GM18951 (cell line): ENCODE results near the gene FOXJ3.

Experiments used
- POLR2A ChIP-seq: IDR thresholded peaks from 4 replicates; pipeline ENCODE4 v1.6.1; 2011; ENCODE audit warnings: mild to moderate bottlenecking; ENCODE audit not compliant: insufficient read length, insufficient read depth; ENCODE audit errors: extremely low read depth
- in situ Hi-C: fragments of 300-500 bp; cut with MboI; formaldehyde crosslinking; loops from one replicate; pipeline ENCODE4 v1.12.0; 2022; ENCODE audit warnings: low sequenced_read_pairs, mixed read lengths, inconsistent platforms; ENCODE audit not compliant: unreplicated experiment

FOXJ3 gene

DNA sequence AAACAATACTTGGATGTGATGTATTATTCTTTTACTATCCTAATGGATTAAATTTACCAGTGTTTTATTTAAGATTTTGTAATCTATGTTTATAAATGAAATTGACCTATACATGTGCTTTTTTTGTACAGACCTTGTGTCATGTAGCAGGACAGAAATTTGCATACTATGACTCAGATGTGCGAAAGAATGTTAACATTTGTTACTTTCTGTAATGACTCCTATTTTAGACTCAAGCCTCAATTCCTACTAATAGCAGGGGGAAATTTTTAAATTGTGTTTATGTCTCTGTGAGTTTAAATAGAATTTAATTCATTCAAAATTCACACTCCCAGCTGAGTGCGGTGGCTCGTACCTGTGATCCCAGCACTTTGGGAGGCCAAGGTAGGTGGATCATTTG, 23.8 kb upstream of the FOXJ3 start:
- no peak for TF ChIP-seq POLR2A
- in situ Hi-C loops, result no loop called here

DNA sequence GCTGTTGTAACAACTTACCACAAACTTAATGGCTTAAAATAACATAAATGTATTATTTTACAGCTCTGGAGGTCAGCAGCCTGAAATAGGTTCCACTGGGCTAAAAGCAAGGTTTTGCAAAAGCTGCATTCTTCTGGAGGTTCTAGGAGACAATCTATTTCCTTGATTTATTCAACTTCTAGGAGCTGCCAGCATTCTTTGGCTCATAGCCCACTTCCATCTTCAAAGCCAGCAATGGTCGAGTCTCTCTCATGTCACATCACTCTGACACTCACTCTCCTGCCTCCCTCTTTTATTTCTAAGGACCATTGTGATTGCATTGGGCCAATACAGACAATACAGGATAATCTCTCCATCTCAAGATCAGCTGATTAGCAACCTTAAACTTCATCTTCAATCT, 15.1 kb upstream of the FOXJ3 start:
- no peak for TF ChIP-seq POLR2A
- in situ Hi-C loops, result no loop called here

DNA sequence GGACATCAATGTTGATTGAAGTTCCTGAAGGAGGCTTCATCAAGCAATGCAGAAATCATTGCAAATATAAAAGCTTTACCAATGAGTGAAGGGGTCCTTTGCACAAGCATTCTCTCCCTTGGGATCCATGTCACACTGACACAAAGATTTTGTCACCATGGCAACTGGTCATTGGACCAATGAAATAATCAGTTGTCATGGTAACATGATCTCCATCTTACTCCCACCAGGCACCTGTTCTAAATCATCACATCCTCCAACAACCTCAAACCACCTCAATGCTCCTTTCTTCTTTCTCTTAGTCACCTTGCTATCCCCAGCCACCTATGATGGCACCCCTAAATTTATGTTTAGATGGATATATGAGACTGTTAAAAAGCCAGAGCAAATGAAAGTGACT, 13.5 kb upstream of the FOXJ3 start:
- in situ Hi-C loops, result no loop called here
- no peak for TF ChIP-seq POLR2A

DNA sequence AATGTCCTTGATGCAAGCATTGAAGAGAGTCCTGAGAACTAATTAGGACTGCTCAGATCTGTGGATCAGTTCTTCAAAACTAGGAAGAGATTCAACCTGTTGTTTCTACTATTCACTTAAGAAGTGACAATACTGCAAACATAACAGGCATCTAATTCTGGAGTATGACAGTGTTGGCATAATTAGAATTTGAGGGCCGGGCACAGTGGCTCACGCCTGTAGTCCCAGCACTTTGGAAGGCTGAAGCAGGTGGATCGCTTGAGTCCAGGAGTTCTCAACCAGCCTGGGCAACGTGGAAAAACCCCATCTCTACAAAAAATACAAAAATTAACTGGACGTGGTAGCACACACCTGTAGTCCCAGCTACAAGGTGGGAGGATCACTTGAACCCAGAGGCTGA, 8.0 kb upstream of the FOXJ3 start:
- no peak for TF ChIP-seq POLR2A
- in situ Hi-C loops, result no loop called here

DNA sequence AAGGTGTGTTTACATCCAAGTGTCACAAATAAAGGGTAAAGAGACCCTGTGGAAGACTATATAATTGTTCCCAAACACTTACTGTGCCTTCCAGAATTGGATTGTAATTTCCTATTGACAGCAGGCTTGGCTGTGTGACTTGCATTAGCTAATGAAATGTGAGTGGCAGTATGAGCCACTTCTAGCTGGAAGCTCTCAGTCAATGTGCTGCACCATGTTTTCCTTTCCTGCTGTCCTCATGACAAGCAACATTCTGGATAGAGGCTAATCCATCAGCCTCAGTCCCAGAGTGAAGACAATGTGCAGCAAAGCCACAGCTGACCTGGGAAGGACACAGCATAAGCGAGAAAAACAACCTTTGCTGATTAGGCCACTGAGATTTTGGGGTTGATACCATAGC, 5.9 kb upstream of the FOXJ3 start:
- in situ Hi-C loops, result no loop called here
- TF ChIP-seq POLR2A, result no peak

DNA sequence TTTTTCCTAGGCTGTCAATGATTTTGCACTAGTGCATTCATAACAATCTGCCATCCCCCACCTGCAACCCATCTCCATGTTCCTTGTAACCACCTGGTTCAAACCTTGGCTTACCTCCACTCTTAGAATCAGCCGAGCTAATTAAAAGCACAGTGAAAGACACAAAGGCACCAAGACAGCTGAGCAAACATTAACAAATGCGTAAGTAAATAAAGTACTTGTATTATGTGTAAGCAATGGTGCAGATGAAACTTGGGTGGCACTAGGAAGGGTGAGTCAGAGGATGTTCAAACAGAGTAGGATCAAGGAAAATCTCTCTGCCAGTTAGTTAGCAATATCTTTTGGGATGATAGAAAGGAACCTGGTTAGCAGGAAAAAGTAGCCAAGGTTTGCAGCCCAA, 5.1 kb upstream of the FOXJ3 start:
- TF ChIP-seq POLR2A, result no peak
- in situ Hi-C loops, result no loop called here

DNA sequence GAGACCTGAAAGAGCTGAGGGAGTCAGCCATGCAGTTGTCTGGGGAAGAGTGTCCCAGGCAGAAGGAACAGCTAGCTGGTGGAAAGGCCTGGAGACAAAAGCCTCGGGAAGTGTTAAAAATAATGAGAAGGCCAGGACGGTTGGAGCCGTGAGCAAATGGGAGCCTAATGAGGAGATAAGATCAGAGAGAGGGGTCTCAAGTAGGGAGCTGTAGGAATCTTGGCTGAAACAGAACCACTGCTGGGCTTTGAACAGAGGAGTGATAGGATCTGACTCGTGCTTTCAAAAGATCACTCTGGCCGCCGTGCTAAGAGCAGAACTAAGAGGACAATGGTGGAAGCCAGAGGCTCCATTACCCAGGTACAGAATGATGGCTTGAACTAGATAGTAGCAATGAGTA, 1.9 kb upstream of the FOXJ3 start:
- no peak for TF ChIP-seq POLR2A
- in situ Hi-C loops, result loop anchor here (10.0 kb wide), 1 partner anchor 398 kb away; no protein-coding TSS in a partner anchor

DNA sequence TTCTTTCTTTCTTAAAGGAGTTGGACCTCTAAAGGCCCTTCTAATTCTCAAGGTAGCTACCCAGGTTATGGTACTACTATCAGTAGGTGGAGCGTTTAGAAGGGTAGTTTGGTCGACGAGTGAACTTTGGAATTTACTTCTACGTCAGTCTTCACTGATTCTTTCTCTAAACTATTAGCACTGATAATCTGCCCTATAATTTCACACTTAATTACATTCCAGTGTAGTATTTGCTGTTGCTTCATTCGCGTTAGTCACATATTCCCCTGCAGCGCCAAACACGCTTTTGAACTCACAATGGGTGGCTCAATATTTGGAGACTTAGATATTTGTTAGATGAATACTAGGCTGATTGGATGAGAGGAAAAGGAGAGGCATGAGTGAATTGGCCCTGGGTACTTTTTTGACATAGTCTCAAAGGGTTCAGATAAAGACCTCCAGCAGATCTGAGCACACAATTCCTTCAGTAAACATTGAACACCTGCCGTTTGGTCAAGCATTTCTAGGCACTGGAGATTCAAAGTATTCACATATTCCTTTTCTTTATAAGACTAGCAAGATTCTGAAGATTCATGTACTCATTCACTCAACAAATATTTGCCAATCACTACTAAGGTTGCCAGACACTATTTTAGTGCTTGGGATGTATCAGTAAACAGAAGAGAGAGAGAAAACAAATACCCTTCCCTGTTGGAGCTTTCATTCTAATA, 929 bp upstream of the FOXJ3 start:
- in situ Hi-C loops, result loop anchor here (10.0 kb wide), 1 partner anchor 399 kb away; no protein-coding TSS in a partner anchor
- TF ChIP-seq POLR2A, result no peak

DNA sequence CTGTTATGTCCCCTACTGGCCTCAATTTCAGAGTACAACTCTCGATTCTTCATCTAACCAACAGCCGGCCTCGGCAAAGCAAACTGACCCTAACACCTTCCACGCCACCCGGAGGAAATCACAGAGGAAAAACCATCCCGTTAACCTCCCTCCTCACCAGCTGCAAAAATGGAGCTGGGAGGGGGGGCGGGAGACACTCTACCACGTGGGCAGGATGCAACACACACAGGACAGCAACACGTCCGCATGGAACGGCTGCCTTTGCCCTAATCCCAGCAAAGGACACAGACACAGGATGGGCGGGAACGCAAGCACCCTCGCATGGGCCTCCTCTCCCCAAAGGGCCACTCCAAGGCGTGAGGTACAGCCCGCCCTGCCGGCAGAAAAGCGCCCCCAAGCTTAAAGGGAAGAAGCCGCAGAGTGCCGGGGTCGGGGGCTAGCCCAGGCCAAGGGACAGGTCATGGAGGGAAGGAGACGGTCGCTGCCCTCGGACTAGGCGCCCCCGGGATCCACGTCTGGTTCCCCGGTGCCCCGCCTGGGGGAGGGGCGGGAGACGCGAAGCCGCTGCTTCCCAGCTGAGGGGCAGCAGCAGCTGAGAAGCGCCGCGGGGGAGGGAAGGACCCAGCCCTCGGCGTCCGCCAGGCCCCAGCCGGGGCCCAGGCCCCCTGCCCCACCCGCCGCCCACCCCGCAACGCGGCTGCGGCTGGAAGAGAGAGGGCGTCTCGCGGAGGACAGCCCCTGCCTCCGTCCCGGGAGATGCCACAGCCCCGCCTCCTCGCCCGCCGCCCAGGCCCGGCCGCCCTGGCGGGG, 590 bp downstream of the FOXJ3 start:
- no peak for TF ChIP-seq POLR2A
- in situ Hi-C loops, result loop anchor here (10.0 kb wide), 1 partner anchor 400 kb away; no protein-coding TSS in a partner anchor

DNA sequence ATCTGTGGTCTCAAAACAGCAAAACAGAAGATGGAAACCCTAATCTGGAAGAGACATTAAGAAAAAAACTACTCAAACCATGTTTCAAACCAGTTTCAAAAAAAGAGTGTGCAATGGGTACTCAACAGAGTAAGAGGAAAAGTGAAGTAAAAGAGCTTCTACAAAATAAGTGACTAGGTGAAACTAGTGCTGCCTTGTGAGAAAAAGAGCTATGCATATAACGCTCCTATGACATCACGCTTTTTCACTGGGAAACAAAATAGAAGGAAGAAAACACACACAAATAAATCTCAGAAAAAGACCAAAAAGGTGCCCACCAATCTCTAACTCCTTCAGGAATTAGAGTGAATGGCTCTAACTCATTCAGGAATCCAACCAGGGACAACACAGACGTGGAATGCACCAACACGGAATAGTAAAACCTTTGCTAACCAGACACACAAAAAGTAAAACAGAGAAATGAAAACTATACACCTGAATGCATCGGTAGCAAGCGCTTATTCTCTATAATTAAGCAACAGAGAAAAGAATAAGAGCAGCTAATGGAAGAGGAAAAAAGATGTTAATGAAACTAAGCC, 1.3 kb downstream of the FOXJ3 start:
- no peak for TF ChIP-seq POLR2A
- in situ Hi-C loops, result loop anchor here (10.0 kb wide), 1 partner anchor 401 kb away; no protein-coding TSS in a partner anchor

DNA sequence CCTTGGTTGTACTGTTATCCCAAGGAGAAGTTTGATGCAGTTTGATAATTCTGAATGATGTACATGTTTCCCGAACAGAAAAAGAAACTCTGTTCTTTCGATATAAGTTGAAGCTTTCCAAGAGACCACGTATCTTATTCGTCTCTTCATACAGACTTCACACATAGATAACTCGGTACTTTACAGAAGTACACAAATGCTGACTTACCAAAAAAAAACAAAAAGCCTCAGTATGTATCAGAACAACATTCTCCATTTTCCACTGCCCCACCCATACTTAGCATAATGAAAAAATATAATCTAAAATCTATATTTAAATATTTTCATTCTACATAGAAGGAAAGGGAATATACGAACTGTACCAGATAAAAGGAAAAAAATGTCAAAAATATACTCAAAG, 2.2 kb downstream of the FOXJ3 start:
- in situ Hi-C loops, result loop anchor here (10.0 kb wide), 1 partner anchor 402 kb away; no protein-coding TSS in a partner anchor
- no peak for TF ChIP-seq POLR2A

DNA sequence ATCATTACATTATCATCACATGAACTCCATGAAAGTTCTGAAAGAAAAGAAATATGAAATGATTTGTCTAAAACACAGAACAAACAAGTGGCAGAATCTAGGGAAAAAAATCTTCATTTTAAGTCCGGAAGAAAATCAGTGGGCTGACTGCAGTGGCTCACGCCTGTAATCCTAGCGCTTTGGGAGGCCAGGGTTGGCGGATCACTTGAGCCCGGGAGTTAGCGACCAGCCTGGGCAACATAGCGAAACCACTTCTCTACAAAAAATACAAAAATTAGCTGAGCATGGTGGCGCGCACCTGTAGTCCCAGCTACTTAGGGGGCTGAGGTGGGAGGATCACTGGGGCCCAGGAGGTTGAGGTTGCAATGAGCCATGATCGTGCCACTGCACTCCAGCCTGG, 4.8 kb downstream of the FOXJ3 start:
- in situ Hi-C loops, result loop anchor here (10.0 kb wide), 1 partner anchor 405 kb away; no protein-coding TSS in a partner anchor
- no peak for TF ChIP-seq POLR2A

DNA sequence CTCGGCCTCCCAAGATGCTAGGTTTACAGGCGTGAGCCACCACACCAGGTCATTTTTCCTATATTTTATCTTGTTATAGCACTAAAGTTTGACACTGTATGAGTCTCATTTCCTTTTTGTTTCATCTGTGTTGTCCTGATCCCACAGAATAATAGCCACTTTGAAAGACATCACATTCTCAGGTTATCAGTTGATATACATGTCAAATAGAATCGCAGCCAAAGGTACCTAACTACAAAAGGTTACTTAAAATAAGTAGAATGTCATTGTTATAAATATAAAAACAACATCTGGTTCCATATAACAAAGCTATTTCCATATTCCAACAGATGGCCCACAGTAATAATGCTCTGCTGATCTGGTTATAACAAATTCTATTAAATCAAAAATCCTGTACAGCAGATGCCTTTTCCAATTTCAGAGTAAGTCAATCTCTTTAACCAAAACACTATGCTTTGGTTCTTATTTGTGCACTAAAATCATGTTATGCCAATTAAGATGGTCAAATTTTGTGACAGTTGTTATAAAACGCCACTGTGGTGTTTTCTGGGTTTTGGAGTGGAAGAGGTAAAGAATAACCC, 6.0 kb downstream of the FOXJ3 start:
- in situ Hi-C loops, result no loop called here
- no peak for TF ChIP-seq POLR2A
